Prostate gland (tissue), 2 donors: ENCODE results near the gene C6orf132.

Experiments
- POLR2A ChIP-seq: fragments of 450-650 bp; IDR thresholded peaks from one replicate; pipeline ENCODE4 v1.6.1; 2016; ENCODE audit warnings: antibody characterized with exemption, mild to moderate bottlenecking
- POLR2AphosphoS5 ChIP-seq: sonication (generic); formaldehyde crosslinking; IDR thresholded peaks from one replicate; pipeline ENCODE4 v1.6.1; 2017; ENCODE audit warnings: antibody characterized with exemption
- TF ChIP-seq, protein P1 (sequence below), 4 experiments: fragments of 200-600 bp in 2 of 4; fragments of 450-650 bp in 2 of 4; sonication (generic) in 2 of 4; IDR thresholded peaks; 1 replicate in 3 of 4; 2 replicates in 1 of 4; pipeline ENCODE4 v1.5.1; 2016 to 2019; ENCODE audit warnings: antibody characterized with exemption in 4 of 4, mild to moderate bottlenecking in 2 of 4, moderate library complexity in 2 of 4

DNA sequence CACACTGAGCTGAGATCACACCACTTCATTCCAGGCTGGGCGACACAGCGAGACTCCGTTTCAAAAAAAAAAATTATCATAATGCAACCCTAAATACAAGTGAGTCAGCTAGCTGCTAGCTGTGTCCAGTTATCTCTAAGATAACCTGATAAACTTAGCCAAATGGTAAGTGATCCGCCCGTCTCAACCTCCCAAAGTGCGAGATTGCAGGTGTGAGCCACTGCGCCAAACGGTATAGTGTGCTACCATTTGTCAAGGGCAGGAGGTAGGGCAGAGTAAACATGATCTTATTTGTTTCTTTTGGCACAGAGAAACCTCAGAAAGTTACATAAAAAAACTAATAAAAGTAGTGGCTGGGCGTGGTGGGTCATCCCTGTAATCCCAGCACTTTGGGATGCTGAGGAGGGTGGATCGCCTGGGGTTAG, 4.7 kb upstream of the C6orf132 start:
- TF ChIP-seq, protein P1, sequence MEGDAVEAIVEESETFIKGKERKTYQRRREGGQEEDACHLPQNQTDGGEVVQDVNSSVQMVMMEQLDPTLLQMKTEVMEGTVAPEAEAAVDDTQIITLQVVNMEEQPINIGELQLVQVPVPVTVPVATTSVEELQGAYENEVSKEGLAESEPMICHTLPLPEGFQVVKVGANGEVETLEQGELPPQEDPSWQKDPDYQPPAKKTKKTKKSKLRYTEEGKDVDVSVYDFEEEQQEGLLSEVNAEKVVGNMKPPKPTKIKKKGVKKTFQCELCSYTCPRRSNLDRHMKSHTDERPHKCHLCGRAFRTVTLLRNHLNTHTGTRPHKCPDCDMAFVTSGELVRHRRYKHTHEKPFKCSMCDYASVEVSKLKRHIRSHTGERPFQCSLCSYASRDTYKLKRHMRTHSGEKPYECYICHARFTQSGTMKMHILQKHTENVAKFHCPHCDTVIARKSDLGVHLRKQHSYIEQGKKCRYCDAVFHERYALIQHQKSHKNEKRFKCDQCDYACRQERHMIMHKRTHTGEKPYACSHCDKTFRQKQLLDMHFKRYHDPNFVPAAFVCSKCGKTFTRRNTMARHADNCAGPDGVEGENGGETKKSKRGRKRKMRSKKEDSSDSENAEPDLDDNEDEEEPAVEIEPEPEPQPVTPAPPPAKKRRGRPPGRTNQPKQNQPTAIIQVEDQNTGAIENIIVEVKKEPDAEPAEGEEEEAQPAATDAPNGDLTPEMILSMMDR (IDR thresholded peaks at IDR 0.05): no peak
- peak; percentile 73 for TF ChIP-seq POLR2AphosphoS5
- TF ChIP-seq POLR2A: no peak
